ENCODE results near the gene MPPED1.

The MPPED1 gene

GRCh38 chr22:43476751-43477725 is 65.2 kb downstream of the MPPED1 start:
- DNase-seq (ENCODE audit: low spot score), result no peak

GRCh38 chr22:43477966-43478365 is 66.2 kb downstream of the MPPED1 start:
- no peak for DNase-seq (ENCODE audit: low spot score)

- DNase-seq (ENCODE audit: low spot score), result no peak
Measured at GRCh38 chr22:43478621-43479300, 66.9 kb downstream of the MPPED1 start.

- no peak for DNase-seq (ENCODE audit: low spot score)
Measured at GRCh38 chr22:43479301-43479950, 67.6 kb downstream of the MPPED1 start.

GRCh38 chr22:43479962-43480361 is 68.1 kb downstream of the MPPED1 start:
- no peak for DNase-seq (ENCODE audit: low spot score)

GRCh38 chr22:43481568-43482317 is 69.9 kb downstream of the MPPED1 start:
- no peak for DNase-seq (ENCODE audit: low spot score)

- no peak for DNase-seq (ENCODE audit: low spot score)
Measured at GRCh38 chr22:43482318-43482625, 70.5 kb downstream of the MPPED1 start.

GRCh38 chr22:43483266-43483665 is 71.5 kb downstream of the MPPED1 start:
- DNase-seq (ENCODE audit: low spot score), result no peak

GRCh38 chr22:43483669-43484068 is 71.9 kb downstream of the MPPED1 start:
- no peak for DNase-seq (ENCODE audit: low spot score)

- DNase-seq (ENCODE audit: low spot score), result no peak
Measured at GRCh38 chr22:43484227-43484626, 72.4 kb downstream of the MPPED1 start.

- DNase-seq (ENCODE audit: low spot score), result no peak
Measured at GRCh38 chr22:43485502-43486089, 73.8 kb downstream of the MPPED1 start.

GRCh38 chr22:43487311-43488030 is 75.7 kb downstream of the MPPED1 start:
- DNase-seq (ENCODE audit: low spot score), result no peak

- no peak for DNase-seq (ENCODE audit: low spot score)
Measured at GRCh38 chr22:43488031-43488866, 76.4 kb downstream of the MPPED1 start.

- no peak for DNase-seq (ENCODE audit: low spot score)
Measured at GRCh38 chr22:43488937-43489336, 77.1 kb downstream of the MPPED1 start.

GRCh38 chr22:43490311-43490710 is 78.5 kb downstream of the MPPED1 start:
- no peak for DNase-seq (ENCODE audit: low spot score)

- no peak for DNase-seq (ENCODE audit: low spot score)
Measured at GRCh38 chr22:43491177-43491576, 79.4 kb downstream of the MPPED1 start.

- no peak for DNase-seq (ENCODE audit: low spot score)
Measured at GRCh38 chr22:43491737-43492136, 79.9 kb downstream of the MPPED1 start.

GRCh38 chr22:43493297-43493696 is 81.5 kb downstream of the MPPED1 start:
- no peak for DNase-seq (ENCODE audit: low spot score)

GRCh38 chr22:43497956-43498855 is 86.4 kb downstream of the MPPED1 start:
- no peak for DNase-seq (ENCODE audit: low spot score)

Data from kidney tubule cell (primary cell).